Endothelial cell of umbilical vein (primary cell): ENCODE measurements around the gene TULP4. TPM values are rescaled to one million over a fixed set of nuclear protein-coding genes. Genes with fewer than 3 reads are reported as not detected.

Experiments used
- BruUV-seq: library from RNA; stranded (reverse); fragments of 400-500 nt; replicated peaks from 2 replicates; lab custom pipeline; 2021; lab: Mats Ljungman, UMichigan
- CTCF ChIA-PET: fragments of 300-600, 350-600 bp; sonication (Branson Sonifier 250); formaldehyde crosslinking; loops from one replicate; lab custom pipeline; 2021; ENCODE audit warnings: antibody characterized with exemption, inconsistent platforms; lab: Charles Lee
- POLR2A ChIA-PET: fragments of 300-600, 350-600 bp; sonication (Branson Sonifier 250); formaldehyde crosslinking; loops from one replicate; lab custom pipeline; 2021; ENCODE audit warnings: antibody characterized with exemption, inconsistent platforms; lab: Charles Lee
- DNase-seq: peaks from one replicate; pipeline ENCODE4 v3.0.0-alpha.2; 2011; ENCODE audit warnings: low read depth, low spot score
- FAIRE-seq: peaks from 2 replicates; lab custom pipeline; 2011; peaks lifted over from hg19 to GRCh38; lab: Jason Lieb, UNC
- H2AFZ ChIP-seq: 2 replicates; pipeline ENCODE4 v1.6.0; 2012; ENCODE audit warnings: low read depth, low read length, control low read depth, inconsistent platforms
- H3K27ac ChIP-seq: 2 replicates; pipeline ENCODE4 v1.5.1; 2011; ENCODE audit warnings: low read depth, mild to moderate bottlenecking, control low read depth, low read length, moderate library complexity; ENCODE audit not compliant: insufficient read depth
- H3K27me3 ChIP-seq, 2 experiments: 2 replicates each; pipeline versions ENCODE4 v1.6.0 to v1.6.1; 2011; ENCODE audit warnings: low read length in 2 of 2, mixed read lengths in 1 of 2; ENCODE audit not compliant: control insufficient read depth in 2 of 2, insufficient read depth in 2 of 2
- H3K36me3 ChIP-seq, 2 experiments: 2 replicates in 1 of 2; 3 replicates in 1 of 2; pipeline ENCODE4 v1.5.1; 2011; ENCODE audit warnings: low read length in 2 of 2, mild to moderate bottlenecking in 1 of 2, moderate library complexity in 1 of 2; ENCODE audit not compliant: control insufficient read depth in 2 of 2, insufficient read depth in 2 of 2; ENCODE audit errors: extremely low read depth in 1 of 2
- H3K4me1 ChIP-seq: 3 replicates; pipeline ENCODE4 v1.5.1; 2011; ENCODE audit warnings: mild to moderate bottlenecking, low read length; ENCODE audit not compliant: control insufficient read depth, insufficient read depth; ENCODE audit errors: extremely low read depth
- H3K4me2 ChIP-seq: 2 replicates; pipeline ENCODE4 v1.6.1; 2011; ENCODE audit warnings: low read length, control low read depth, mixed read lengths; ENCODE audit not compliant: insufficient read depth
- H3K4me3 ChIP-seq, 3 experiments: fragments of 200-600 bp in 1 of 3; sonication (generic), shearing (Covaris generic) in 1 of 3; replicated peaks in 1 of 3; 2 replicates each; pipeline ENCODE4 v1.5.1; 2011 to 2016; ENCODE audit warnings: control low read depth in 3 of 3, low read length in 3 of 3, mild to moderate bottlenecking in 2 of 3, inconsistent platforms in 1 of 3, low read depth in 1 of 3, moderate library complexity in 1 of 3; ENCODE audit not compliant: insufficient read depth in 1 of 3
- H3K79me2 ChIP-seq: 2 replicates; pipeline ENCODE4 v1.6.0; 2012; ENCODE audit warnings: low read length, inconsistent platforms; ENCODE audit not compliant: control insufficient read depth, insufficient read depth
- H3K9ac ChIP-seq: replicated peaks from 2 replicates; pipeline ENCODE3; 2011; ENCODE audit warnings: low read length, control low read depth; ENCODE audit not compliant: insufficient read depth; ENCODE audit errors: extremely low read depth
- H3K9me1 ChIP-seq: replicated peaks from 3 replicates; pipeline ENCODE4 v1.6.0; 2011; ENCODE audit warnings: mild to moderate bottlenecking, low read length; ENCODE audit not compliant: control insufficient read depth, insufficient read depth; ENCODE audit errors: extremely low read depth
- H3K9me3 ChIP-seq: replicated peaks from 2 replicates; pipeline ENCODE4 v1.5.1; 2012; ENCODE audit warnings: low read length, inconsistent platforms; ENCODE audit not compliant: control insufficient read depth, insufficient read depth
- H4K20me1 ChIP-seq: replicated peaks from 2 replicates; pipeline ENCODE3; 2011; ENCODE audit warnings: mild to moderate bottlenecking, low read length; ENCODE audit not compliant: control insufficient read depth, insufficient read depth; ENCODE audit errors: extremely low read depth
- EZH2 ChIP-seq: IDR thresholded peaks from 2 replicates; pipeline ENCODE4 v1.6.1; 2012; ENCODE audit warnings: borderline replicate concordance, low read depth, mild to moderate bottlenecking, moderate library complexity, low read length, inconsistent platforms; ENCODE audit not compliant: severe bottlenecking
- FOS ChIP-seq: IDR thresholded peaks from 2 replicates; pipeline ENCODE4 v1.6.1; 2011; ENCODE audit warnings: mild to moderate bottlenecking, low read length, moderate library complexity, borderline replicate concordance; ENCODE audit not compliant: insufficient read depth
- GATA2 ChIP-seq: IDR thresholded peaks from 2 replicates; pipeline ENCODE4 v1.7.0; 2011; ENCODE audit warnings: low read depth, mild to moderate bottlenecking, moderate library complexity, mixed read lengths, low read length; ENCODE audit not compliant: insufficient read length, insufficient read depth
- JUN ChIP-seq: IDR thresholded peaks from 2 replicates; pipeline ENCODE4 v1.6.1; 2011; ENCODE audit warnings: borderline replicate concordance, low read depth; ENCODE audit not compliant: insufficient read length, insufficient read depth
- MYC ChIP-seq: IDR thresholded peaks from one replicate; pipeline ENCODE4 v1.6.1; 2011; ENCODE audit warnings: mild to moderate bottlenecking, low read depth, low read length
- POLR2A ChIP-seq: IDR thresholded peaks from 2 replicates; pipeline ENCODE4 v1.6.1; 2012; ENCODE audit warnings: low read depth, mild to moderate bottlenecking, control low read depth, low read length
- dilution Hi-C: fragments of 300-500 bp; cut with MboI; formaldehyde crosslinking; loops from one replicate; pipeline ENCODE4 v1.15.0; 2019; ENCODE audit warnings: low sequenced_read_pairs; ENCODE audit not compliant: extremely low pct_ligation_motif_present
- intact Hi-C: fragments of 100-400 bp; cut with micrococcal nuclease; formaldehyde crosslinking; loops from one replicate; pipeline ENCODE4 v1.10.0; 2022
- polyA plus RNA-seq, 4 experiments: library from polyadenylated mRNA; depleted of rRNA in 3 of 4; stranded (reverse) in 3 of 4; unstranded in 1 of 4; fragments of >200 nt; gene quantifications; 2 replicates each; pipeline versions ENCODE4 v1.2.1 to v1.2.3, GENCODE V29; 2011 to 2012; ENCODE audit warnings: missing spikeins in 1 of 4
- total RNA-seq: library from RNA; stranded (reverse); gene quantifications from 2 replicates; pipeline ENCODE4 v1.2.3, GENCODE V29; 2021
- TF ChIP-seq, protein P1 (sequence below): IDR thresholded peaks from 2 replicates; pipeline ENCODE4 v1.6.1; 2011; ENCODE audit not compliant: insufficient read depth, insufficient read length

The TULP4 gene
- total and polyA plus RNA-seq, 2 donors (not counting 3 experiments of a cell fraction or from before 2014, with no cell fraction given), result 10.8 to 55.1 TPM

DNA sequence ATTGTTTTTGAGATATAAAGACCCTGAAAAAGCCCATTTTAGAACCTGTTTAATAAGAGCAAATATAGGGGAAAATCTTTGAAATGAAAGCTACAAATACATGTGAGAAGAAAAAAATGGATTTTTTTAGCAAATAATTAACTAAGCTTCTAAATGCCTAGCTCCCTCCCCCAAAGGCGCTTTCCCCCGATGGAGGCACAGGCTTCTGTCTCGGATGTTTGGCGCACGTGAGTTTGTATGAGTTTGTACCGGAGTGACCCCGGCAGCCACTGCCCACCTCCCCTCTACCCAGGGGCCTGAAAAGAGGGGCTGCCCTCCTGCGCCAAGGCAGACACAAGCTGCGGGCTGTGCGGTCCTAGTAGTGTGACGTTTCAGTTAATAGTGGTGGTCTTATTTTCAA lies 197.2 kb downstream of the TULP4 start:
- no peak overlapping the region for H3K4me2 ChIP-seq
- no peak for DNase-seq
- no peaks in the 10 kb centered on the region for H3K27me3 ChIP-seq
- TF ChIP-seq JUN (no peak), FOS (no peak)
- TF ChIP-seq, protein P1, sequence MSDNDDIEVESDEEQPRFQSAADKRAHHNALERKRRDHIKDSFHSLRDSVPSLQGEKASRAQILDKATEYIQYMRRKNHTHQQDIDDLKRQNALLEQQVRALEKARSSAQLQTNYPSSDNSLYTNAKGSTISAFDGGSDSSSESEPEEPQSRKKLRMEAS, result no peak
- no peak for FAIRE-seq
- no peak overlapping the region for H3K4me3 ChIP-seq
- H3K9me3 ChIP-seq, result no peaks in the 10 kb centered on the region
- no peaks in the 10 kb centered on the region for H3K9me1 ChIP-seq
- H3K36me3 ChIP-seq, result peaks cover 2% of the 10 kb centered on the region in 2 experiments
- H4K20me1 ChIP-seq, result no peaks in the 10 kb centered on the region
- H3K4me1 ChIP-seq, result no peaks in the 10 kb centered on the region
- no peaks in the 10 kb centered on the region for H3K79me2 ChIP-seq
- no TSS peak for BruUV-seq
- ChIA-PET POLR2A (no interaction called here), CTCF (interaction anchor here (0.8 to 2.1 kb wide), 5 partner anchors 10 to 295 kb away, joined by 3 to 14 read pairs (median 3); no protein-coding TSS in a partner anchor)
- H2AFZ ChIP-seq, result no peak overlapping the region
- no peak overlapping the region for H3K9ac ChIP-seq
- intact Hi-C loops (loop anchor here (5.0 kb wide), 1 partner anchor 88 kb away; no protein-coding TSS in a partner anchor), dilution Hi-C loops (no loop called here)
- H3K27ac ChIP-seq, result no peak overlapping the region

DNA sequence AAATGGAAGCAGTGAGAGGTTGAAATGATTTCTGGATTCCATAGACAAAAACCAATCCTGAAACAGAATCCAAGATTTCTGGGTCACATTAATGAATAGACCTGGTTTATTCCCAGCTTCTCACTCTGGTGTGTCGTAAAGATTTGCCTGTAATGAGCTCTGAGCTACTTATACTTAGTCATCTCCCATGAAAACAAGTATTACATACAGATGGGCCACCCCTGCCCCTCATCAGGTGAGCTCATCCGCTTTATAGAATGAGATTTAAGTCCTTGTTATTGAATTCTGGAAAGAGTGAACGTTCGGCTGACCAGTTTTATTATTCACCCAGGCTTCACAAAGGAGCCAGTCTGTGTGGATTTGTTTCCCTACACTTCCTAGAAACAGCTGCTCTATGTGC lies 200.5 kb downstream of the TULP4 start:
- Histone ChIP-seq H3K36me3 (peaks cover 0 to 2% of the 10 kb centered on the region in 2 experiments), H3K27me3 (no peaks in the 10 kb centered on the region), H3K9me1 (no peaks in the 10 kb centered on the region), H3K9me3 (no peaks in the 10 kb centered on the region), H3K4me3 (no peak overlapping the region), H3K79me2 (no peaks in the 10 kb centered on the region), H3K27ac (no peak overlapping the region), H3K9ac (no peak overlapping the region), H4K20me1 (no peaks in the 10 kb centered on the region), H3K4me2 (no peak overlapping the region), H3K4me1 (peaks cover 3% of the 10 kb centered on the region), H2AFZ (no peak overlapping the region)
- dilution Hi-C loops, result no loop called here
- CTCF ChIA-PET, result interaction anchor here (0.9 to 3.2 kb wide), 4 partner anchors 9 to 298 kb away, joined by 4 to 18 read pairs (median 6); no protein-coding TSS in a partner anchor
- POLR2A ChIA-PET, result interaction anchor here (0.6 kb wide), 1 partner anchor 45 kb away, joined by 3 read pairs; no protein-coding TSS in a partner anchor
- intact Hi-C loops, result no loop called here
- DNase-seq, result no peak
- BruUV-seq, result no TSS peak
- no peak for FAIRE-seq
- TF ChIP-seq MYC, result no peak
- no peak for TF ChIP-seq POLR2A
- TF ChIP-seq GATA2, result no peak
- TF ChIP-seq EZH2, result no peak
